AG08395 (cell line): Measurements from ENCODE around the gene CLPTM1L.
"Not testable (repeated sequence)": the region's sequence is repeated elsewhere in the genome, so short reads cannot be mapped to it uniquely, and the experiment has no call there.

Experiments used
- DNase-seq: peaks from one replicate; pipeline ENCODE4 v3.0.0; 2012; ENCODE audit warnings: mixed read lengths, low spot score

The CLPTM1L gene

GRCh38 chr5:1339818-1340210 lies 5.1 kb downstream of the CLPTM1L start:
- DNase-seq: not testable (repeated sequence)

- not testable (repeated sequence) for DNase-seq
These were observed 5.6 kb downstream of the CLPTM1L start for GRCh38 chr5:1339139-1339817.

- DNase-seq: no peak
These were observed 6.3 kb downstream of the CLPTM1L start for GRCh38 chr5:1338506-1339070.

- no peak for DNase-seq
These were observed 6.8 kb downstream of the CLPTM1L start for GRCh38 chr5:1338196-1338490.

GRCh38 chr5:1337489-1338195 lies 7.3 kb downstream of the CLPTM1L start:
- DNase-seq: no peak

- no peak for DNase-seq
These were observed 8.0 kb downstream of the CLPTM1L start for GRCh38 chr5:1336749-1337488.

- DNase-seq: no peak
These were observed 8.8 kb downstream of the CLPTM1L start for GRCh38 chr5:1336106-1336561.

- no peak for DNase-seq
These were observed 9.3 kb downstream of the CLPTM1L start for GRCh38 chr5:1335540-1336095.

- no peak for DNase-seq
These were observed 9.9 kb downstream of the CLPTM1L start for GRCh38 chr5:1334831-1335539.

GRCh38 chr5:1333986-1334385 lies 10.9 kb downstream of the CLPTM1L start:
- no peak for DNase-seq

GRCh38 chr5:1333286-1333685 lies 11.6 kb downstream of the CLPTM1L start:
- not testable (repeated sequence) for DNase-seq

- DNase-seq: no peak
These were observed 12.4 kb downstream of the CLPTM1L start for GRCh38 chr5:1332461-1333001.

- no peak for DNase-seq
These were observed 13.0 kb downstream of the CLPTM1L start for GRCh38 chr5:1331861-1332405.

GRCh38 chr5:1330847-1331831 lies 13.8 kb downstream of the CLPTM1L start:
- no peak for DNase-seq

- no peak for DNase-seq
These were observed 14.6 kb downstream of the CLPTM1L start for GRCh38 chr5:1330146-1330846.

- no peak for DNase-seq
These were observed 15.8 kb downstream of the CLPTM1L start for GRCh38 chr5:1329111-1329579.

- not testable (repeated sequence) for DNase-seq
These were observed 16.4 kb downstream of the CLPTM1L start for GRCh38 chr5:1328237-1329110.
